B cell (primary cell): ENCODE results near the gene ROM1. TPM values are rescaled to one million over a fixed set of nuclear protein-coding genes. Genes with fewer than 3 reads are reported as not detected.

Experiments used
- ATAC-seq: fragments of 200-7000 bp; cut with Tn5 transposase; one replicate; pipeline ENCODE4 v1.10.0; 2021; ENCODE audit warnings: low read depth, mild to moderate bottlenecking, moderate number of reproducible peaks, moderate library complexity
- CTCF ChIA-PET: fragments of 350-600 bp; sonication (Branson Sonifier 250); formaldehyde crosslinking; loops from one replicate; lab custom pipeline; 2021; ENCODE audit warnings: antibody characterized with exemption, inconsistent platforms; lab: Charles Lee
- POLR2A ChIA-PET: fragments of 350-600 bp; sonication (Branson Sonifier 250); formaldehyde crosslinking; loops from one replicate; lab custom pipeline; 2021; ENCODE audit warnings: antibody characterized with exemption; lab: Charles Lee
- DNase-seq: peaks from one replicate; pipeline ENCODE4 v3.0.0; 2013
- H2AFZ ChIP-seq: 2 replicates; pipeline ENCODE4 v1.6.1; 2012; ENCODE audit warnings: mild to moderate bottlenecking, low read depth, low read length; ENCODE audit not compliant: insufficient read depth, poor library complexity, severe bottlenecking
- H3K27ac ChIP-seq, 2 donors: 1 replicate in 1 of 2; 2 replicates in 1 of 2; pipeline ENCODE4 v1.5.1; 2012 to 2013; ENCODE audit warnings: low read length in 2 of 2, mild to moderate bottlenecking in 2 of 2, moderate library complexity in 1 of 2
- H3K27me3 ChIP-seq, 4 experiments: fragments of 200-600 bp in 1 of 4; sonication (generic) in 1 of 4; replicated peaks in 1 of 4; 1 replicate in 2 of 4; 2 replicates in 2 of 4; pipeline versions ENCODE4 v1.6.1 to v1.7.0; 2013 to 2016; ENCODE audit warnings: low read length in 3 of 4, mild to moderate bottlenecking in 2 of 4, mixed read lengths in 1 of 4, moderate library complexity in 1 of 4; ENCODE audit not compliant: insufficient read depth in 4 of 4, control insufficient read depth in 3 of 4; ENCODE audit errors: control extremely low read depth in 1 of 4
- H3K36me3 ChIP-seq, 2 experiments: replicated peaks in 1 of 2; 1 replicate in 1 of 2; 2 replicates in 1 of 2; pipeline versions ENCODE4 v1.6.1 to v1.7.1; 2013; ENCODE audit warnings: low read length in 1 of 2; ENCODE audit not compliant: insufficient read depth in 2 of 2, control insufficient read depth in 1 of 2; ENCODE audit errors: control extremely low read depth in 1 of 2, extremely low read depth in 1 of 2
- H3K4me1 ChIP-seq, 2 donors: fragments of 200-600 bp in 1 of 2; sonication (generic) in 1 of 2; 1 replicate in 1 of 2; 2 replicates in 1 of 2; pipeline versions ENCODE4 v1.5.1 to v1.6.1; 2013 to 2017; ENCODE audit warnings: low read length in 2 of 2; ENCODE audit not compliant: control insufficient read depth in 2 of 2, insufficient read depth in 2 of 2
- H3K4me2 ChIP-seq: replicated peaks from 2 replicates; pipeline ENCODE3; 2012; ENCODE audit warnings: mild to moderate bottlenecking, low read depth, low read length; ENCODE audit not compliant: poor library complexity, severe bottlenecking
- H3K4me3 ChIP-seq, 5 experiments: fragments of 200-600 bp in 1 of 5; sonication (generic) in 1 of 5; 1 replicate in 3 of 5; 2 replicates in 2 of 5; pipeline versions ENCODE4 v1.5.1 to v1.7.0; 2011 to 2016; ENCODE audit warnings: low read length in 4 of 5, mild to moderate bottlenecking in 4 of 5, low read depth in 2 of 5, control low read depth in 1 of 5, moderate library complexity in 1 of 5; ENCODE audit not compliant: insufficient read depth in 1 of 5; ENCODE audit errors: control extremely low read depth in 1 of 5, extremely low read depth in 1 of 5
- H3K79me2 ChIP-seq: fragments of 200-600 bp; sonication (generic); one replicate; pipeline ENCODE4 v1.6.0; 2016; ENCODE audit warnings: low read length; ENCODE audit not compliant: control insufficient read depth, insufficient read depth
- H3K9ac ChIP-seq: fragments of 200-600 bp; sonication (generic); 2 replicates; pipeline ENCODE4 v1.6.1; 2017; ENCODE audit warnings: mild to moderate bottlenecking, low read length, moderate library complexity
- H3K9me3 ChIP-seq, 3 donors: one replicate each; pipeline versions ENCODE4 v1.6.1 to v1.7.1; 2013; ENCODE audit warnings: low read length in 2 of 3; ENCODE audit not compliant: control insufficient read depth in 2 of 3, insufficient read depth in 1 of 3; ENCODE audit errors: control extremely low read depth in 1 of 3
- H4K20me1 ChIP-seq: 2 replicates; pipeline ENCODE4 v1.6.0; 2012; ENCODE audit warnings: mild to moderate bottlenecking, low read length; ENCODE audit not compliant: insufficient read depth, control insufficient read depth, poor library complexity, severe bottlenecking
- H3K27ac Mint-ChIP-seq: one replicate; pipeline ENCODE4 v1.8.0; 2021; ENCODE audit warnings: mixed read lengths
- H3K27me3 Mint-ChIP-seq: one replicate; pipeline ENCODE4 v1.8.0; 2021; ENCODE audit warnings: mixed read lengths
- H3K4me1 Mint-ChIP-seq: one replicate; pipeline ENCODE4 v1.8.0; 2021; ENCODE audit warnings: mixed read lengths
- H3K4me3 Mint-ChIP-seq: one replicate; pipeline ENCODE4 v1.8.0; 2021; ENCODE audit warnings: mixed read lengths
- H3K9me3 Mint-ChIP-seq: one replicate; pipeline ENCODE4 v1.8.0; 2022; ENCODE audit warnings: mixed read lengths; ENCODE audit not compliant: insufficient read depth
- EZH2 ChIP-seq: IDR thresholded peaks from 2 replicates; pipeline ENCODE4 v1.6.1; 2012; ENCODE audit warnings: borderline replicate concordance, low read depth, mild to moderate bottlenecking, moderate library complexity, low read length; ENCODE audit not compliant: insufficient read depth, poor library complexity, severe bottlenecking
- WGBS: methylation state at CpG from one replicate; pipeline ENCODE4 v1.1.5; 2013; ENCODE audit warnings: missing lambda C conversion rate; ENCODE audit not compliant: insufficient coverage; 5-methylcytosine and 5-hydroxymethylcytosine counted together
- intact Hi-C: fragments of 100-400 bp; cut with micrococcal nuclease; formaldehyde crosslinking; loops from one replicate; pipeline ENCODE4 v1.10.0; 2022
- polyA minus RNA-seq: library from RNA; depleted of rRNA, polyadenylated mRNA; stranded (reverse); fragments of >200 nt; gene quantifications from 2 replicates; pipeline ENCODE4 v1.2.3, GENCODE V29; 2012
- polyA plus RNA-seq: library from polyadenylated mRNA; depleted of rRNA; stranded (reverse); fragments of >200 nt; gene quantifications from 2 replicates; pipeline ENCODE4 v1.2.3, GENCODE V29; 2012
- total RNA-seq, 2 donors: library from RNA; stranded (reverse); fragments of 120-200 nt in 1 of 2; gene quantifications; 1 replicate in 1 of 2; 2 replicates in 1 of 2; pipeline versions ENCODE4 v1.2.3 to v1.2.4, GENCODE V29; 2013 to 2022
- TF ChIP-seq, protein P1 (sequence below): fragments of 200-600 bp; IDR thresholded peaks from one replicate; pipeline ENCODE4 v1.8.0; 2022; ENCODE audit warnings: antibody characterized with exemption, mild to moderate bottlenecking

The ROM1 gene, protein sequence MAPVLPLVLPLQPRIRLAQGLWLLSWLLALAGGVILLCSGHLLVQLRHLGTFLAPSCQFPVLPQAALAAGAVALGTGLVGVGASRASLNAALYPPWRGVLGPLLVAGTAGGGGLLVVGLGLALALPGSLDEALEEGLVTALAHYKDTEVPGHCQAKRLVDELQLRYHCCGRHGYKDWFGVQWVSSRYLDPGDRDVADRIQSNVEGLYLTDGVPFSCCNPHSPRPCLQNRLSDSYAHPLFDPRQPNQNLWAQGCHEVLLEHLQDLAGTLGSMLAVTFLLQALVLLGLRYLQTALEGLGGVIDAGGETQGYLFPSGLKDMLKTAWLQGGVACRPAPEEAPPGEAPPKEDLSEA
- total RNA-seq (0.68 and 2.0 TPM in 2 replicates), polyA plus RNA-seq (1.3 and 1.7 TPM in 2 replicates), polyA minus RNA-seq (2.8 and 5.6 TPM in 2 replicates)
- total RNA-seq (2013), result 1.2 TPM

GRCh38 chr11:62612366-62613290 lies at the start of gene ROM1, which contains the start of gene EML3:
Gene ROM1, plus strand, starts transcription at chr11:62613257. Its CDS starts 25 bp downstream, at chr11:62613282.
Gene EML3, minus strand, starts transcription at chr11:62612775. Its CDS starts 318 bp downstream, at chr11:62612457.
- Histone ChIP-seq H3K9ac (peak within 1 kb of the TSS; percentile 74), H3K36me3 (peaks cover 0 to 38% of the 10 kb centered on the region in 2 experiments), H3K27ac (peak within 1 kb of the TSS; percentile 76 to 96), H3K4me1 (peaks cover 10 to 25% of the 10 kb centered on the region in 2 donors), H3K4me3 (peak within 1 kb of the TSS; percentile 70 to 84 (median 75)), H3K79me2 (peaks cover 61% of the 10 kb centered on the region), H3K27me3 (no peaks in the 10 kb centered on the region), H3K4me2 (peak within 1 kb of the TSS; percentile 90), H2AFZ (peak within 1 kb of the TSS; percentile 90), H4K20me1 (peaks cover 11% of the 10 kb centered on the region), H3K9me3 (no peaks in the 10 kb centered on the region)
- intact Hi-C loops, result loop anchor here (1.0 to 2.0 kb wide), 7 partner anchors 10 to 114 kb away; partner anchors contain the start of genes C11orf98, CSKMT, GANAB and HNRNPUL2
- Mint-ChIP-seq H3K9me3 (no peaks in the 10 kb centered on the region), H3K27me3 (no peaks in the 10 kb centered on the region), H3K27ac (peak within 1 kb of the TSS; percentile 99), H3K4me1 (peaks cover 25% of the 10 kb centered on the region), H3K4me3 (peak within 1 kb of the TSS; percentile 97)
- ATAC-seq (peak; percentile 79), DNase-seq (peak; percentile 92)
- 4% methylated on average over 76 of the region's 91 CpGs for WGBS
- ChIA-PET POLR2A (interaction anchor here (1.0 to 2.7 kb wide), 7 partner anchors 11 to 229 kb away, joined by 3 to 16 read pairs (median 3); partner anchors contain the start of genes MTA2, TUT1, UBXN1 and ZBTB3), CTCF (interaction anchor here (0.8 to 3.7 kb wide), 12 partner anchors 9 to 82 kb away, joined by 3 to 32 read pairs (median 4); partner anchors contain the start of genes B3GAT3, C11orf98, CSKMT and EEF1G)
- TF ChIP-seq, protein P1, sequence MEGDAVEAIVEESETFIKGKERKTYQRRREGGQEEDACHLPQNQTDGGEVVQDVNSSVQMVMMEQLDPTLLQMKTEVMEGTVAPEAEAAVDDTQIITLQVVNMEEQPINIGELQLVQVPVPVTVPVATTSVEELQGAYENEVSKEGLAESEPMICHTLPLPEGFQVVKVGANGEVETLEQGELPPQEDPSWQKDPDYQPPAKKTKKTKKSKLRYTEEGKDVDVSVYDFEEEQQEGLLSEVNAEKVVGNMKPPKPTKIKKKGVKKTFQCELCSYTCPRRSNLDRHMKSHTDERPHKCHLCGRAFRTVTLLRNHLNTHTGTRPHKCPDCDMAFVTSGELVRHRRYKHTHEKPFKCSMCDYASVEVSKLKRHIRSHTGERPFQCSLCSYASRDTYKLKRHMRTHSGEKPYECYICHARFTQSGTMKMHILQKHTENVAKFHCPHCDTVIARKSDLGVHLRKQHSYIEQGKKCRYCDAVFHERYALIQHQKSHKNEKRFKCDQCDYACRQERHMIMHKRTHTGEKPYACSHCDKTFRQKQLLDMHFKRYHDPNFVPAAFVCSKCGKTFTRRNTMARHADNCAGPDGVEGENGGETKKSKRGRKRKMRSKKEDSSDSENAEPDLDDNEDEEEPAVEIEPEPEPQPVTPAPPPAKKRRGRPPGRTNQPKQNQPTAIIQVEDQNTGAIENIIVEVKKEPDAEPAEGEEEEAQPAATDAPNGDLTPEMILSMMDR, result peak; percentile 99
- no peak for TF ChIP-seq EZH2
